ENCODE data around the gene MYOZ2.

Gene MYOZ2

GRCh38 chr4:119106036-119107000 lies 29.3 kb upstream of the MYOZ2 start:
- no peak overlapping the region for H3K9ac ChIP-seq (ENCODE audit: low read depth, low read length)
- peaks cover 8% of the 10 kb centered on the region for H3K4me1 ChIP-seq (ENCODE audit: insufficient read depth, low read length)
- no peaks in the 10 kb centered on the region for H3K27me3 ChIP-seq (ENCODE audit: insufficient read depth, low read length)
- 93% methylated on average over 4 of the region's 4 CpGs for WGBS
- no peak overlapping the region for H3K27ac ChIP-seq (ENCODE audit: low read depth, low read length)
- no peak overlapping the region for H3K4me3 ChIP-seq (ENCODE audit: low read length)
- H3K36me3 ChIP-seq (ENCODE audit: insufficient read depth, low read length), result no peaks in the 10 kb centered on the region
- no peaks in the 10 kb centered on the region for H3K9me3 ChIP-seq (ENCODE audit: insufficient read depth, low read depth, low read length)

GRCh38 chr4:119110121-119110520 lies 25.5 kb upstream of the MYOZ2 start:
- Histone ChIP-seq H3K27ac (ENCODE audit: low read depth, low read length) (no peak overlapping the region), H3K9me3 (ENCODE audit: insufficient read depth, low read depth, low read length) (no peaks in the 10 kb centered on the region), H3K9ac (ENCODE audit: low read depth, low read length) (no peak overlapping the region), H3K27me3 (ENCODE audit: insufficient read depth, low read length) (no peaks in the 10 kb centered on the region), H3K4me3 (ENCODE audit: low read length) (no peak overlapping the region), H3K36me3 (ENCODE audit: insufficient read depth, low read length) (no peaks in the 10 kb centered on the region), H3K4me1 (ENCODE audit: insufficient read depth, low read length) (no peaks in the 10 kb centered on the region; the same call in 1 of the 2 replicates)
- WGBS, result 98% methylated on average over 2 of the region's 2 CpGs

GRCh38 chr4:119111296-119111695 lies 24.3 kb upstream of the MYOZ2 start:
- no peak overlapping the region for H3K9ac ChIP-seq (ENCODE audit: low read depth, low read length)
- no peaks in the 10 kb centered on the region for H3K27me3 ChIP-seq (ENCODE audit: insufficient read depth, low read length)
- H3K4me3 ChIP-seq (ENCODE audit: low read length), result no peak overlapping the region
- H3K36me3 ChIP-seq (ENCODE audit: insufficient read depth, low read length), result no peaks in the 10 kb centered on the region
- no peaks in the 10 kb centered on the region; the same call in 1 of the 2 replicates for H3K4me1 ChIP-seq (ENCODE audit: insufficient read depth, low read length)
- H3K27ac ChIP-seq (ENCODE audit: low read depth, low read length), result no peak overlapping the region
- no peaks in the 10 kb centered on the region for H3K9me3 ChIP-seq (ENCODE audit: insufficient read depth, low read depth, low read length)

GRCh38 chr4:119113033-119113655 lies 22.5 kb upstream of the MYOZ2 start:
- no peaks in the 10 kb centered on the region for H3K27me3 ChIP-seq (ENCODE audit: insufficient read depth, low read length)
- H3K27ac ChIP-seq (ENCODE audit: low read depth, low read length), result no peak overlapping the region
- no peaks in the 10 kb centered on the region for H3K36me3 ChIP-seq (ENCODE audit: insufficient read depth, low read length)
- no peak overlapping the region for H3K9ac ChIP-seq (ENCODE audit: low read depth, low read length)
- no peaks in the 10 kb centered on the region; the same call in 1 of the 2 replicates for H3K4me1 ChIP-seq (ENCODE audit: insufficient read depth, low read length)
- H3K9me3 ChIP-seq (ENCODE audit: insufficient read depth, low read depth, low read length), result no peaks in the 10 kb centered on the region
- no peak overlapping the region for H3K4me3 ChIP-seq (ENCODE audit: low read length)

GRCh38 chr4:119116021-119116420 lies 19.6 kb upstream of the MYOZ2 start:
- H3K9me3 ChIP-seq (ENCODE audit: insufficient read depth, low read depth, low read length), result no peaks in the 10 kb centered on the region
- no peak overlapping the region for H3K9ac ChIP-seq (ENCODE audit: low read depth, low read length)
- no peak overlapping the region for H3K4me3 ChIP-seq (ENCODE audit: low read length)
- no peaks in the 10 kb centered on the region for H3K27me3 ChIP-seq (ENCODE audit: insufficient read depth, low read length)
- H3K27ac ChIP-seq (ENCODE audit: low read depth, low read length), result no peak overlapping the region
- no peaks in the 10 kb centered on the region; the same call in 1 of the 2 replicates for H3K4me1 ChIP-seq (ENCODE audit: insufficient read depth, low read length)
- WGBS, result 95% methylated on average over 4 of the region's 4 CpGs
- H3K36me3 ChIP-seq (ENCODE audit: insufficient read depth, low read length), result no peaks in the 10 kb centered on the region

- Histone ChIP-seq H3K27me3 (ENCODE audit: insufficient read depth, low read length) (no peaks in the 10 kb centered on the region), H3K27ac (ENCODE audit: low read depth, low read length) (no peak overlapping the region), H3K4me1 (ENCODE audit: insufficient read depth, low read length) (no peaks in the 10 kb centered on the region; the same call in 1 of the 2 replicates), H3K4me3 (ENCODE audit: low read length) (no peak overlapping the region), H3K9ac (ENCODE audit: low read depth, low read length) (no peak overlapping the region), H3K9me3 (ENCODE audit: insufficient read depth, low read depth, low read length) (no peaks in the 10 kb centered on the region), H3K36me3 (ENCODE audit: insufficient read depth, low read length) (no peaks in the 10 kb centered on the region)
- 94% methylated on average over 2 of the region's 3 CpGs for WGBS
These were observed 18.4 kb upstream of the MYOZ2 start for GRCh38 chr4:119116925-119117900.

GRCh38 chr4:119118397-119118796 lies 17.2 kb upstream of the MYOZ2 start:
- no peak overlapping the region for H3K4me3 ChIP-seq (ENCODE audit: low read length)
- no peaks in the 10 kb centered on the region; the same call in 1 of the 2 replicates for H3K4me1 ChIP-seq (ENCODE audit: insufficient read depth, low read length)
- no peaks in the 10 kb centered on the region for H3K36me3 ChIP-seq (ENCODE audit: insufficient read depth, low read length)
- no peaks in the 10 kb centered on the region for H3K9me3 ChIP-seq (ENCODE audit: insufficient read depth, low read depth, low read length)
- H3K27me3 ChIP-seq (ENCODE audit: insufficient read depth, low read length), result no peaks in the 10 kb centered on the region
- H3K9ac ChIP-seq (ENCODE audit: low read depth, low read length), result no peak overlapping the region
- no peak overlapping the region for H3K27ac ChIP-seq (ENCODE audit: low read depth, low read length)
- WGBS, result 71% methylated on average over 1 of the region's 2 CpGs

GRCh38 chr4:119124352-119124751 lies 11.3 kb upstream of the MYOZ2 start:
- Histone ChIP-seq H3K4me1 (ENCODE audit: insufficient read depth, low read length) (peaks cover 11% of the 10 kb centered on the region), H3K9me3 (ENCODE audit: insufficient read depth, low read depth, low read length) (no peaks in the 10 kb centered on the region), H3K9ac (ENCODE audit: low read depth, low read length) (no peak overlapping the region), H3K36me3 (ENCODE audit: insufficient read depth, low read length) (no peaks in the 10 kb centered on the region), H3K27me3 (ENCODE audit: insufficient read depth, low read length) (no peaks in the 10 kb centered on the region), H3K27ac (ENCODE audit: low read depth, low read length) (no peak overlapping the region), H3K4me3 (ENCODE audit: low read length) (no peak overlapping the region)

GRCh38 chr4:119125931-119126330 lies 9.7 kb upstream of the MYOZ2 start:
- H3K27ac ChIP-seq (ENCODE audit: low read depth, low read length), result no peak overlapping the region
- no peak overlapping the region for H3K4me3 ChIP-seq (ENCODE audit: low read length)
- H3K9me3 ChIP-seq (ENCODE audit: insufficient read depth, low read depth, low read length), result no peaks in the 10 kb centered on the region
- H3K4me1 ChIP-seq (ENCODE audit: insufficient read depth, low read length), result peaks cover 11% of the 10 kb centered on the region
- no peaks in the 10 kb centered on the region for H3K36me3 ChIP-seq (ENCODE audit: insufficient read depth, low read length)
- no peaks in the 10 kb centered on the region for H3K27me3 ChIP-seq (ENCODE audit: insufficient read depth, low read length)
- no peak overlapping the region for H3K9ac ChIP-seq (ENCODE audit: low read depth, low read length)

- peaks cover 11% of the 10 kb centered on the region for H3K4me1 ChIP-seq (ENCODE audit: insufficient read depth, low read length)
- no peak overlapping the region for H3K27ac ChIP-seq (ENCODE audit: low read depth, low read length)
- H3K4me3 ChIP-seq (ENCODE audit: low read length), result no peak overlapping the region
- no peaks in the 10 kb centered on the region for H3K9me3 ChIP-seq (ENCODE audit: insufficient read depth, low read depth, low read length)
- H3K27me3 ChIP-seq (ENCODE audit: insufficient read depth, low read length), result no peaks in the 10 kb centered on the region
- H3K36me3 ChIP-seq (ENCODE audit: insufficient read depth, low read length), result no peaks in the 10 kb centered on the region
- WGBS, result 79% methylated on average over 3 of the region's 3 CpGs
- no peak overlapping the region for H3K9ac ChIP-seq (ENCODE audit: low read depth, low read length)
These were observed 7.5 kb upstream of the MYOZ2 start for GRCh38 chr4:119128148-119128547.

All from HUES64 (cell line).